GM23338 (cell line): ENCODE data around the gene C14orf132. TPM values are rescaled to one million over a fixed set of nuclear protein-coding genes. Genes with fewer than 3 reads are reported as not detected.

Experiments
- ATAC-seq: fragments of 200-7000 bp; cut with Tn5 transposase; 3 replicates; pipeline ENCODE4 v1.9.1; 2020
- DNase-seq: peaks from one replicate; pipeline ENCODE4 v3.0.0-alpha.2; 2015; ENCODE audit warnings: low spot score
- H2AFZ ChIP-seq: fragments of 200-600 bp; sonication (generic); 2 replicates; pipeline ENCODE4 v1.8.0; 2016; ENCODE audit warnings: antibody characterized with exemption, mild to moderate bottlenecking, moderate library complexity
- H3F3A ChIP-seq: fragments of 200-600 bp; sonication (generic); replicated peaks from 2 replicates; pipeline ENCODE4 v1.8.0; 2017; ENCODE audit warnings: antibody characterized with exemption, mixed run types, low read depth
- H3K27ac ChIP-seq: fragments of 200-600 bp; sonication (generic); 2 replicates; pipeline ENCODE4 v1.6.1; 2016; ENCODE audit warnings: low read depth
- H3K27me3 ChIP-seq: fragments of 200-600 bp; sonication (generic); 2 replicates; pipeline ENCODE4 v1.8.0; 2016; ENCODE audit warnings: mild to moderate bottlenecking, mixed run types, moderate library complexity; ENCODE audit not compliant: insufficient read depth
- H3K36me3 ChIP-seq: fragments of 200-600 bp; sonication (generic); 2 replicates; pipeline ENCODE4 v1.8.0; 2016; ENCODE audit warnings: mild to moderate bottlenecking; ENCODE audit not compliant: insufficient read depth
- H3K4me1 ChIP-seq: fragments of 200-600 bp; sonication (generic); 2 replicates; pipeline ENCODE4 v1.8.0; 2016; ENCODE audit warnings: mild to moderate bottlenecking, moderate library complexity; ENCODE audit not compliant: insufficient read depth
- H3K4me2 ChIP-seq: fragments of 200-600 bp; sonication (generic); 2 replicates; pipeline ENCODE4 v1.7.1; 2017; ENCODE audit warnings: mixed run types
- H3K4me3 ChIP-seq: fragments of 200-600 bp; sonication (generic); 2 replicates; pipeline ENCODE4 v1.6.1; 2016; ENCODE audit warnings: mixed run types
- H3K79me2 ChIP-seq: fragments of 200-600 bp; sonication (generic); replicated peaks from 2 replicates; pipeline ENCODE4 v1.8.0; 2017; ENCODE audit warnings: mild to moderate bottlenecking; ENCODE audit not compliant: insufficient read depth
- H3K9me2 ChIP-seq: fragments of 200-600 bp; sonication (generic); 2 replicates; pipeline ENCODE4 v1.8.0; 2017; ENCODE audit not compliant: insufficient read depth
- H4K20me1 ChIP-seq: fragments of 200-600 bp; sonication (generic); replicated peaks from 2 replicates; pipeline ENCODE4 v1.8.0; 2017; ENCODE audit warnings: mild to moderate bottlenecking; ENCODE audit not compliant: insufficient read depth
- H3K27ac Mint-ChIP-seq: 2 replicates; pipeline ENCODE4 v1.8.0; 2020; ENCODE audit warnings: inconsistent platforms, mild to moderate bottlenecking, moderate library complexity, mixed read lengths
- H3K27me3 Mint-ChIP-seq: 3 replicates; pipeline ENCODE4 v1.8.0; 2022; ENCODE audit warnings: low read depth, mild to moderate bottlenecking, moderate library complexity, mixed read lengths, inconsistent platforms; ENCODE audit not compliant: insufficient read depth, poor library complexity
- H3K36me3 Mint-ChIP-seq: 3 replicates; pipeline ENCODE4 v1.8.0; 2021; ENCODE audit warnings: low read depth, mild to moderate bottlenecking, inconsistent platforms, moderate library complexity, mixed read lengths
- H3K4me1 Mint-ChIP-seq: 3 replicates; pipeline ENCODE4 v1.8.0; 2020; ENCODE audit warnings: mild to moderate bottlenecking, inconsistent platforms, mixed read lengths
- H3K4me3 Mint-ChIP-seq: 3 replicates; pipeline ENCODE4 v1.8.0; 2021; ENCODE audit warnings: moderate library complexity, mild to moderate bottlenecking, inconsistent platforms, mixed read lengths
- H3K9me3 Mint-ChIP-seq: 3 replicates; pipeline ENCODE4 v1.8.0; 2020; ENCODE audit warnings: moderate library complexity, mild to moderate bottlenecking, inconsistent platforms, mixed read lengths
- CREB1 ChIP-seq: fragments of 250-450 bp; sonication (Bioruptor Pico); IDR thresholded peaks from 2 replicates; pipeline ENCODE4 v1.5.0; 2020; ENCODE audit warnings: low read depth, mild to moderate bottlenecking, moderate library complexity
- CTCF ChIP-seq, 2 experiments: fragments of 200-600 bp in 1 of 2; sonication (generic) in 1 of 2; conservative IDR thresholded peaks; 2 replicates each; pipeline versions ENCODE4 v1.5.1 to v1.6.1; 2016 to 2017; ENCODE audit warnings: antibody characterized with exemption in 2 of 2, low read depth in 2 of 2, mild to moderate bottlenecking in 2 of 2, moderate library complexity in 1 of 2
- ETS1 ChIP-seq: IDR thresholded peaks from 2 replicates; pipeline ENCODE4 v1.6.1; 2016; ENCODE audit warnings: antibody characterized with exemption
- EZH2 ChIP-seq: fragments of 200-600 bp; sonication (generic); IDR thresholded peaks from one replicate; pipeline ENCODE4 v1.8.0; 2017; ENCODE audit warnings: antibody characterized with exemption, mild to moderate bottlenecking, low read depth; ENCODE audit not compliant: unreplicated experiment
- NANOG ChIP-seq: IDR thresholded peaks from 2 replicates; pipeline ENCODE4 v1.6.1; 2016; ENCODE audit warnings: antibody characterized with exemption, borderline replicate concordance
- POLR2AphosphoS5 ChIP-seq: IDR thresholded peaks from 2 replicates; pipeline ENCODE4 v1.6.1; 2016; ENCODE audit warnings: antibody characterized with exemption, low read depth
- REST ChIP-seq: IDR thresholded peaks from one replicate; pipeline ENCODE4 v1.6.1; 2018; ENCODE audit warnings: antibody characterized with exemption; ENCODE audit not compliant: unreplicated experiment
- STAT1 ChIP-seq: IDR thresholded peaks from one replicate; pipeline ENCODE4 v1.6.1; 2016; ENCODE audit warnings: antibody characterized with exemption; ENCODE audit not compliant: unreplicated experiment
- ZNF114 ChIP-seq: fragments of 250-450 bp; sonication (Bioruptor Pico); IDR thresholded peaks from 2 replicates; pipeline ENCODE4 v1.5.0; 2020; ENCODE audit warnings: mild to moderate bottlenecking, moderate library complexity
- polyA plus RNA-seq: library from polyadenylated mRNA; unstranded; fragments of >200 nt; fragmentation: Nextera tagmentation; extraction: Ambion mirVana; gene quantifications from 2 replicates; pipeline ENCODE4 v1.2.1, GENCODE V29; 2016
- total RNA-seq: library from RNA; depleted of rRNA; stranded (reverse); fragments of >200 nt; shearing (Covaris generic); gene quantifications from 2 replicates; pipeline ENCODE4 v1.2.3, GENCODE V29; 2014

C14orf132 gene
- total and polyA plus RNA-seq, 2 experiments from 2014 or later, result 13.8 to 16.2 TPM

GRCh38 chr14:95998656-95999055, 40.5 kb upstream of the C14orf132 start (continued):
- TF ChIP-seq CTCF (conservative IDR thresholded peaks at IDR 0.05; ENCODE audit: low read depth in 2 of 2) (peak; percentile 26 to 43; a peak in 3 of 4 replicates), POLR2AphosphoS5 (no peak)

GRCh38 chr14:96001866-96002497, 37.2 kb upstream of the C14orf132 start:
- ATAC-seq (peak; percentile 59; the same call in 2 of the 3 replicates), DNase-seq (peak; percentile 25)
- H3K9me2 ChIP-seq, result 0 out of 2 replicates have a peak, but pooled peaks cover 8% of the 10 kb centered on the region
- Mint-ChIP-seq H3K36me3 (no peaks in the 10 kb centered on the region; the same call in 2 of the 3 replicates), H3K27ac (no peak overlapping the region), H3K27me3 (peaks cover 4% of the 10 kb centered on the region), H3K9me3 (peaks cover 7% of the 10 kb centered on the region; the same call in 2 of the 3 replicates), H3K4me3 (no peak overlapping the region), H3K4me1 (peaks cover 3% of the 10 kb centered on the region; the same call in 1 of the 3 replicates)
- no peak overlapping the region for H3K4me2 ChIP-seq
- H3K4me1 ChIP-seq, result no peaks in the 10 kb centered on the region
- no peak overlapping the region for H3K4me3 ChIP-seq
- no peaks in the 10 kb centered on the region for H3K27me3 ChIP-seq
- H3K27ac ChIP-seq, result no peak overlapping the region
- H4K20me1 ChIP-seq, result no peaks in the 10 kb centered on the region
- no peaks in the 10 kb centered on the region for H3K36me3 ChIP-seq
- H2AFZ ChIP-seq, result peak overlapping the region; percentile 39; the same call in 1 of the 2 replicates
- no peaks in the 10 kb centered on the region for H3F3A ChIP-seq
- H3K79me2 ChIP-seq, result no peaks in the 10 kb centered on the region
- no peak for TF ChIP-seq REST
- no peak for TF ChIP-seq EZH2
- TF ChIP-seq CTCF (conservative IDR thresholded peaks at IDR 0.05; ENCODE audit: low read depth in 2 of 2), result no peak
- no peak for TF ChIP-seq NANOG
- TF ChIP-seq STAT1, result no peak
- no peak for TF ChIP-seq CREB1 (CRISPR knock-in tag)
- no peak for TF ChIP-seq ZNF114 (CRISPR knock-in tag)
- no peak for TF ChIP-seq ETS1
- TF ChIP-seq POLR2AphosphoS5, result no peak
